ENCODE data around the gene DNMT1.
"Not testable (repeated sequence)": the region's sequence is repeated elsewhere in the genome, so short reads cannot be mapped to it uniquely, and the experiment has no call there.

Gene DNMT1

DNA sequence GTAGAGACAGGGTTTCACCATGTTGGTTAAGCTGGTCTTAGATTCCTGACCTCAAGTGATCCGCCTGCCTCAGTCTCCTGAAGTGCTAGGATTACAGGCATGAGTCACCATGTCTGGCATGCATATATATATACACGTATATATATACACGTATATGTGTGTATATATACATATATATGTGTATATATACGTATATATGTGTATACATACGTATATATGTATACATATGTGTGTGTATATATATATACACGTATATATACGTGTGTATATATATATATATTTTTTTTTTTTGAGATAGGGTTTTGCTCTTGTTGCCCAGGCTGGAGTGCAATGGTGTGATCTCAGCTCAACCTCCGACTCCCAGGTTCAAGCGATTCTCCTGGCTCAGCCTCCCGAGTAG is 11.9 kb downstream of the DNMT1 start:
- no peak for DNase-seq (ENCODE audit: low read depth)
- no peak overlapping the region for H3K4me3 ChIP-seq (ENCODE audit: low read length)
- TF ChIP-seq, protein P1, sequence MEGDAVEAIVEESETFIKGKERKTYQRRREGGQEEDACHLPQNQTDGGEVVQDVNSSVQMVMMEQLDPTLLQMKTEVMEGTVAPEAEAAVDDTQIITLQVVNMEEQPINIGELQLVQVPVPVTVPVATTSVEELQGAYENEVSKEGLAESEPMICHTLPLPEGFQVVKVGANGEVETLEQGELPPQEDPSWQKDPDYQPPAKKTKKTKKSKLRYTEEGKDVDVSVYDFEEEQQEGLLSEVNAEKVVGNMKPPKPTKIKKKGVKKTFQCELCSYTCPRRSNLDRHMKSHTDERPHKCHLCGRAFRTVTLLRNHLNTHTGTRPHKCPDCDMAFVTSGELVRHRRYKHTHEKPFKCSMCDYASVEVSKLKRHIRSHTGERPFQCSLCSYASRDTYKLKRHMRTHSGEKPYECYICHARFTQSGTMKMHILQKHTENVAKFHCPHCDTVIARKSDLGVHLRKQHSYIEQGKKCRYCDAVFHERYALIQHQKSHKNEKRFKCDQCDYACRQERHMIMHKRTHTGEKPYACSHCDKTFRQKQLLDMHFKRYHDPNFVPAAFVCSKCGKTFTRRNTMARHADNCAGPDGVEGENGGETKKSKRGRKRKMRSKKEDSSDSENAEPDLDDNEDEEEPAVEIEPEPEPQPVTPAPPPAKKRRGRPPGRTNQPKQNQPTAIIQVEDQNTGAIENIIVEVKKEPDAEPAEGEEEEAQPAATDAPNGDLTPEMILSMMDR (conservative IDR thresholded peaks at IDR 0.05; ENCODE audit: low read length): no peak

DNA sequence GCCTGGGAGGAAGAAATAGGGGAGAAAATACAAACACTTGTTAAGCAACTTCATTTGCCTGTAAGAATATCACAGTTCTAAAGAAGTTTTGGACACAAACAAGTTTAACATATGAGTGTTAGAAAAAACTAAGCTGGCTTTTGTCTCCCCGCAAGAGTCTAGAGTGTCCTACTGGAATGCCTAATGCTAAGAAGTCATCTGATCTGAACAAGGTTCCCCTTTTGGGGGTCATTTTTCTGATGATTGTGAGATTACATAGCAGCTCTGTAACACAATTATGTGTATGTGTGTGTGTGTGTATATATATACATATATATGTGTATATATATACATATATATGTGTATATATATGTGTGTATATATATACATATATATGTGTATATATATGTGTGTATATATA is 12.7 kb downstream of the DNMT1 start:
- H3K4me3 ChIP-seq (ENCODE audit: low read length): no peak overlapping the region
- DNase-seq (ENCODE audit: low read depth): no peak
- TF ChIP-seq, protein P1 (conservative IDR thresholded peaks at IDR 0.05; ENCODE audit: low read length): no peak

DNA sequence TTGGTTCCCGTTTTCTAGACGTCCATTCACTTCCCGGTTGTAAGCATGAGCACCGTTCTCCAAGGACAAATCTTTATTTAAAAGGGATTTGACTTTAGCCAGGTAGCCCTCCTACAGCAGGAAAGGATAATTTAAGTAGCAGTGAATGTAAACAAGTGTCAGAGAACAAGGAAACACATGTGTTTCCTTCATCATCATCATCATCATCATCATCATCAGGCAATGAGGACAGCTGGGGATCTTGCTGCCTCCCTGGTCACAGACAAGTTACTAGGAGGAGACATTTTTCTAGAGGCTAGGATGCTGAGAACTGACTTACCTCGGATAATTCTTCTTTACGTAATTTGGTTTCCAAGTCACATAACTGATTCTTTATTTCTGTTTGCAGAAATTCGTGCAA is 14.3 kb downstream of the DNMT1 start:
- TF ChIP-seq, protein P1 (conservative IDR thresholded peaks at IDR 0.05; ENCODE audit: low read length): no peak

DNA sequence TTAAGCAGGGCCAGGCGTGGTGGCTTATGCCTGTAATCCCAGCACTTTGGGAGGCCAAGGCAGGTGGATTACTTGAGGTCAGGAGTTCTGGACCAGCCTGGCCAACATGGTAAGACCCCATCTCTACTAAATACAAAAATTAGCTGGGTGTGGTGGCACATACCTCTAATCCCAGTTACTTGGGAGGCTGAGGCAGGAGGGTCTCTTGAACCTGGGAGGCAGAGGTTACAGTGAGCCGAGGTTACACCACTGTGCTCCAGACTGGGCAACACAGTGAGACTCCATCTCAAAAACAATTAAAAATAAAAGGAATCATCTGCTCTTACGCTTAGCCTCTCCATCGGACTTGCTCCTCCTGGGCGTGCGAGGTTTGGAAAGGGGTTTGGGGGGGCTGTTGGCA is 14.7 kb downstream of the DNMT1 start:
- not testable (repeated sequence) for H3K4me3 ChIP-seq (ENCODE audit: low read length); DNase-seq (ENCODE audit: low read depth)

More for the DNA sequence above, 14.3 kb downstream of the DNMT1 start:
- no peak overlapping the region for H3K4me3 ChIP-seq (ENCODE audit: low read length)
- no peak for DNase-seq (ENCODE audit: low read depth)

DNA sequence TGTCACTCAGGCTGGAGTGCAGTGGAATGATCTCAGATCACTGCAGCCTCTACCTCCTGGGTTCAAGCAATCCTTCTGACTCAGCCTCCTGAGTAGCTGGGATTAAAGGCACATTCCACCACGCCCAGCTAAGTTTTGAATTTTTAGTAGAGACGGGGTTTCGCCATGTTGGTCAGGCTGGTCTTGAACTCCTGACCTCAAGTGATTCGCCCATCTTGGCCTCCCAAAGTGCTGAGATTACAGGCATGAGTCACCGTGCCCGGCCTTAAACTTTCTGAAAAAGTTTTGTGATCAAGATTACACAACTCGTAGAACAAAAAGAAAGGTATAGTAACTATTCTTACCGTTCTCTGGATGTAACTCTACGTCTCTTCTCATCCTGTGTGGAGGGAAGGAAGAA is 21.2 kb downstream of the DNMT1 start:
- no peak overlapping the region for H3K4me3 ChIP-seq (ENCODE audit: low read length)
- DNase-seq (ENCODE audit: low read depth): peak; percentile 29
- TF ChIP-seq, protein P1 (conservative IDR thresholded peaks at IDR 0.05; ENCODE audit: low read length): no peak

DNA sequence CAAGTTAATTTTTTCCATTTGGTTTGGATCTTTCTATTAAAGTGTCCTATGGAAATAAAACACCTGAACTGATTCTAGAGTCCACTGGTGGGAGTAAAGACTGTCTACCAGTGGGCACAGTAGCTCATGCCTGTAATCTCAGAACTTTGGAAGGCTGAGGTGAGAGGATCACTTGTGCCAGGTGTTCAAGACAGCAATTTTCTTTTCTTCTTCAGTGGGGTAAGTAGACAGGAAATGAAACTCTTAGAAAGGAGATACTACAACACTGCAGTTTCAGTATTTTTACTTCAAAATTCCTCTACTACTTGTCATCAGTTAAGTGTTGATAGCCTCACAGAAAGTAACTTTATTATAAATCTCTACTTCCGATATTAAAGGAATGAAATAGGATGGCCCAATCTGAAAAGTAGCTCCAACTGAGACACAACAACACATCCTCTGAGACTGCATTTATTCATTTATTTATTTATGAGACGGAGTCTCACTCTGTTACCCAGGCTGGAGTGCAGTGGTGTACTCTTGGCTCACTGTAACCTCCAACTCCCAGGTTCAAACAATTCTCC is 26.3 kb downstream of the DNMT1 start:
- TF ChIP-seq, protein P1 (conservative IDR thresholded peaks at IDR 0.05; ENCODE audit: low read length): no peak
- no peak overlapping the region for H3K4me3 ChIP-seq (ENCODE audit: low read length)
- DNase-seq (ENCODE audit: low read depth): no peak

DNA sequence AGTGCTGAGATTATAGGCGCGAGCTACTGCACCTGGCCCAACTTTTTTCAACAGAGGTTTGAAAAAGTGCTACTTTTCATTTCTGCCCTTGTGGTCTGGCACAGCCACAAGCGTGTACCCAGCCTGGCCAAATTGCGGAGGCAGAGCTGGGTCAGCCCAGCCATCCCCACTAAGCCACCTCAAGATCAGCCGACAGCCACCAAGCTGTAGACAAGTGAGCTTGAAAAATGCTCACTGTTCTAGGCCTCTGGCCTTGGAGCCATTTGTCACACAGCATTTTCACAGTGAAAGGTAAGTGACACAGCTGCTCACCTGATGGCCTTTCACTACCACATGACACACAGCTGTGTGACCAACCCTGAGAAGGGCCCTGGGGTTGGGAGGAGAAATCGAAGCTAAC is 27.3 kb downstream of the DNMT1 start:
- TF ChIP-seq, protein P1 (conservative IDR thresholded peaks at IDR 0.05; ENCODE audit: low read length): no peak
- DNase-seq (ENCODE audit: low read depth): no peak
- no peak overlapping the region for H3K4me3 ChIP-seq (ENCODE audit: low read length)

DNA sequence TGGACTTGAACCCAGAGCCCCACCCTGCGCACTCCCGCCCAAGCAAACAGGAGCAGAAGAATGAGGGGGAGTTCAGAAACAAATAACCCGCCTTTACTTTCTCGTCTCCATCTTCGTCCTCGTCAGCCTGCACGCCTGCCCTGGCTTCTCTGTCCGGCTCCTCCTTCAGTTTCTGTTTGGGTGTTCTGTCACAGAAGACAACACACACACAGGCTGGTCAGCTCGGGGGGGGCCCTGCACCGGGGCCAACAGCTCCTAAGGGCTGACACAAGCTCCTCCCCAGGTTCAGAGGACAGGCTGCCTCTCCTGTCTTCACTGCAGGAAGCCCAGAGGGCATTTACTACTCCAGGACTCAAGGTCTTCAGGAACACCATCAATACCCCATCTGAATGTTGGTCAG is 28.3 kb downstream of the DNMT1 start:
- H3K4me3 ChIP-seq (ENCODE audit: low read length); DNase-seq (ENCODE audit: low read depth): not testable (repeated sequence)

All from AG10803 (cell line).